SIG-M5 treated with dmso at 0.1 percent for 504 hours (cell line): ENCODE results near the gene ANO2.
"Not testable (repeated sequence)": the region's sequence is repeated elsewhere in the genome, so short reads cannot be mapped to it uniquely, and the experiment has no call there.

ENCODE experiments used
- DNase-seq: peaks from one replicate; lab custom pipeline; 2025; ENCODE audit not compliant: unreplicated experiment; lab: John Stamatoyannopoulos, UW

The ANO2 gene

GRCh38 chr12:5688226-5688625 lies 256.8 kb downstream of the ANO2 start:
- DNase-seq, result no peak

GRCh38 chr12:5685935-5686334 lies 259.1 kb downstream of the ANO2 start:
- no peak for DNase-seq

- DNase-seq, result no peak
Measured at GRCh38 chr12:5684989-5685388, 260.1 kb downstream of the ANO2 start.

DNA sequence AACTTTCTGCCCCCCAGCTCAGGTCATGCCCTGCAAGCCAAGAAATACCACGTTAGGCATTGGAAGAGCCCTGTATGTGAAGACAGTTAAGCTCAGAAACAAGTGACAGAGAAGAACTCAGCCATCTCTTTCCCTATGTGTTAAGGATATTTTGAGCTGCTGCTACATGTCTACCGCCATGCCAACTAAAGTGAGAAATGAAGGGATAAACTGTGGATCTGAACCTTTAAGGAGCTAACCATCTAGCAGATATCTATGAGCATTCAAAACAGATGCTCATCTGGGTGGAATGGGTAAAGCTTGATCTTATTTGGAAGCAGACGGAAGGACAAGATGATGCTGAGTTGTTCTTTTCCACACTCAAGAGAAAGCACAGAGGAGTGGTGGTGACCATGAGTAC lies 262.5 kb downstream of the ANO2 start:
- DNase-seq, result no peak

DNA sequence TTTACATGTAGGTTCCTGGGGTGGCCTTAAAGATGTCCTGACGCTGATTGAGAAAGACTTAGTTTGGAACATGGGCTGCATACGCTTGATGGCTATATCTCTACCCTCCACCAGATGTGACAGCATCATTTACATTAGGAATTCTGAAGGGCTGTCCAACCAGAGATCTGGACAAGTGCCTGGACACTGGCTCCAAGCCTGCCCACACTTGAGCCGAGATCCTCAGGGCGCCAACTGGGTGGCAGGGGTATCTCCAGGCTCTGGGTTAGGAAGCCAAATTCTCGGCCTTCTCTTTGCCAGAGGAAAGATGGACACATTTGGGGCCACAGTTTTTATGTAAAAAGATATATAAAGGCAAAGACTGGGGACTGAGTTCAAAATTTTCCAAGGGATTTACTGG lies 266.9 kb downstream of the ANO2 start:
- DNase-seq, result no peak

DNA sequence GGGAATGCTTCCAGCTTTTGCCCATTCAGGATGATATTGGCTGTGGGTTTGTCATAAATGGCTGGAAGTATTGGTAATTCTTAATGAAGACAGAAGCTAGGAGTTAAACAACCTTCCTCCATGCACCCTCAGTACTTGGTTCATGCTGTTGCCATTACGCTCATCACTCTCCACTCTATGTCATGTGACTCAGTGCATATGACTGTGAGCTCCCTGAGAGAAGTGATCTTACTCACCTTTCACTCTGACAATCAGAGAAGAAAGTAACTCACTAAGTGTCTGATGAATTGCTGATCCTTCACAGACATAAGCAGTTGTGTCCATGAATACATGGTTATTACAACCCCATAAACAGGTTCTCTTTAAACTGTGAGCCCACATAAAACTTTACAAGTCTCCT lies 275.4 kb downstream of the ANO2 start:
- DNase-seq, result not testable (repeated sequence)

GRCh38 chr12:5665615-5666014 lies 279.4 kb downstream of the ANO2 start:
- no peak for DNase-seq

- DNase-seq, result no peak
Measured at GRCh38 chr12:5661811-5662210, 283.2 kb downstream of the ANO2 start.

DNA sequence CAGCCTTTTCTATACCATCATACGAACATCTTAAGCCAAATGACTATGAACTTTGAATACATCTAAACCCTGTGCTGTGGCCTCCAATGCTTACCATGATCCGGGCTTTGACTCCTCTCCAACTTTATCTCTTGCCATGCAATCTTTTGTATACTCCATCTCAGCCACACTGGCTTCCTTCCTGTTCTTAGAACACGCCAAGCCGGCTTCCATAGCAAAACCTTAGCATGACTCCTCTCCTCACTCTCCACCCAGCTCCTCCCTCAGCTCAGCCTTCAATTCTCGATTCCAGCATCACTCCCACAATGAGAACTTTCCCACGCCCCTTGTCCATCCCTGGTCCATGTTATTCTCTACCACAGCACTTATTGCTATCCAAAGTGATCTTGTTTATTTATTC lies 284.8 kb downstream of the ANO2 start:
- DNase-seq, result no peak

DNA sequence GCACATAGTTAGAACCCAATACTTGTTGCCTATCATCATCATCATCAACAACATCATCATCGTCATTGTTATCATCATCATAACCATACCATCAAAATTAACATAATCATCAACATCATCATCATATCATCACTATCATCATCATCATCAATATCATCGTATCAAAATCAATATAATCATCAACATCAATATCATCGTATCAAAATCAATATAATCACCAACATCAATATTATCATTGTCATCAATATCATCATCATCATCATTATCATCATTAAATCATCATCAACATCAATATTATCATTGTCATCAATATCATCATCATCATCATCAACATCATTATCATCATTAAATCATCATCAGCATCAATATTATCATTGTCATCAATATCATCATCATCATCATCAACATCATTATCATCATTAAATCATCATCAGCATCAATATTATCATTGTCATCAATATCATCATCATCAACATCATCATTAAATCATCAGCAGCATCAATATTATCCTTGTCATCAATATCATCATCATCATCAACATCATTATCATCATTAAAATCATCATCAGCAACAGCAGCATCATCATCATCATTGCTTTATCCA lies 286.6 kb downstream of the ANO2 start:
- DNase-seq, result not testable (repeated sequence)

DNA sequence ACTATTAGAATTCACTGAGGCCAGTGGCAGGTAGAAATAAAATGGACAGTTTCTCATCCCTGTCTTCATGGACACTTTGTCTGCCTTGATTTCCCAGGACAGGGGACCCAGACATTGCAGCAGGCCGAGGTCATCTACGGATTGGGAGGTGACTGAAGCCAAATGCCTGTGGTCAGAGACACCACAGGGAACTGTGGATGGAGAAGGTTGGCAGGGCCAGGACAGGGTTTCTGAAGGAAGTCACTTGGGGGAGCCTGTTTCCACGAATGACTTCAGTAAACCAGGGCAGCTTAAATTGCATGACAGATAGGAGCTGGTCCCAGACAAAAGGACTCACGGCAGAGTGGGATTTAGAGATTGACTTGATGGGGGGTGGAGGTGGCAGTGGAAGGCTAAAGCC lies 288.2 kb downstream of the ANO2 start:
- DNase-seq, result no peak

GRCh38 chr12:5655120-5655519 lies 289.9 kb downstream of the ANO2 start:
- no peak for DNase-seq

DNA sequence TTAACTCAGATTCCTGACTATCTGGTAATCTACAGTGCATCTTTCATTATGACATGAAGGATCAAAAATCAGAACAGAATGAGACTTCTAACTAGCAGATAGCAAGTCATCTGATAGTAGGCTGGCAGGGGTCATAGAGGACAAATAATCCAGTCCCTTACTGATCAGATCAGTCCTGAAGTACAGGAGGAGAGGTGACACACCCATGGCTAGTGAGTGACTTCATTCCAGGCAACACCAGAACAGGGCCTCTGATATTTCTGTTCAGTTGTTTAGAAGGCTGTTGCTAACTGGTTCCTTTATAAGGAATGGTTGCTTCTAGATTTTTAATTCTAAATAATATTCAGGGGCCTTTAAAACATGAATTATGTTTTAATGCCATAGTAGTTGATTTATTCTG lies 291.0 kb downstream of the ANO2 start:
- no peak for DNase-seq

GRCh38 chr12:5650829-5651461 lies 294.1 kb downstream of the ANO2 start:
- no peak for DNase-seq

- no peak for DNase-seq
Measured at GRCh38 chr12:5650281-5650680, 294.8 kb downstream of the ANO2 start.

DNA sequence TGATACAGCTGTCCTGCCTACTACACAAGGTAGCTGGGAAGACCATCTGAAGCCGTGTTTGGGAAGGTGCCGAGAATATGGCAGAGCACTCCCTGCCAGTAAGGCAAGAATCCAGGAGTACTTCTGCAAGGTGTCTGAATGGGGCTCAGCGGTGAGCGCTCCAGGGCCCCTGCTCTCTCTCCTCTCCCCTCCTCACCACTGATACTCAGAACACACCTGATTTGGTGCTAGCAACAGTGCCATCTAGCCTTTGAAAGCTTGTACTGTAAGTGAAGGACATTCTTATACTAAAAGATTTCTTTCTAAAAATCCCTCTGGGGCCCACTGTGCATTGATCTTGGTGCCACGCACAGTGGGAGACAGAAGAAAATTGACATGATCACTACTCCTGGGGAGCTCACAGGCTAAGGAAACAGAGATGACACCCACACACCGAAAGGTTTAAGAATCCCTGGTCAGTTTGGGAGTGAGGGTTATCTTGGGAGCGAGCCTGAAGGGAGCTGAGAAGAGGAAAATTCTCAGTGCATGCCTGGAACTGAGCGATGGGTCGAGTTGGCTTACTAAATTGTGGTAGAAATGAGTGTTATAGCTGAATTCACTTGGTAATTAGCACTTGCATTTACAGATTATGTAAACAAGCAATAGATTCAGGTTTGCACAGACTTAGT lies 296.2 kb downstream of the ANO2 start:
- peak; percentile 10 for DNase-seq

DNA sequence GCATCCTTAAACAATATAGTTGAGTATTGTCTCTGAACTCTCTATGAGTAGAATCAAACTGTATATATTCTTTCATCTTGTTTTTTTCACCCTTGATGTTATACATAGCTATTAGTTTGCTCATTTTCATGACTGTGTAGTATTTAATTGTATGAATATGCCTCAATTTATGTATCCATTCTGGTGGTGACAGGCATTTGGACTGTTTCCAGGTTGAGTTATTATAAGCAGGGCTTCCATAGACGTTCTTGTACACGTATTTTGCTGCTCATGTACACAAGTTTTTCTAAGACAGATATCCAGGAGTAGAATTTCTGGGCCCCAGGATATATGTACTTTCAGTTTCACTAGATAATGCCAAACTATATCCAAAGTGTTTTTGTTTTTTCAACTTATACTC lies 301.8 kb downstream of the ANO2 start:
- no peak for DNase-seq

DNA sequence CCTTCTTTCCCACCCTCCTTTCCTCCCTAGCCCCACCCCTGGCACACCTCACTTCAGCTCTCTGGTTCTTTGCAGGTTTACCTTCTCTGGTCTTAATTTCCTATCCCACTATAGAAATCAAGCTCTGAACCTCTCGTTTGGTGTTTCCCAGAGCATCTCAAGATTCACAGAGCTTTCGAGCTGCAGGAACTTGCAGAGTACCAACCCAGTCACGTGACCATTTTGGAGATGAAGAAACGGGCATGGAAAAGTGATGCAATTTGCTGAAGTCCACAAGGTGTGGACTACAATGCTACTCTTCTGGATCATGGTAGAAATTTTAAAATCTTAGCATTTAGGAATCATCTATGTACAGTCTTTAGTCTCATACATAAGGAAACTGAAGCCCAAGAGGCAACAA lies 307.4 kb downstream of the ANO2 start:
- no peak for DNase-seq

DNA sequence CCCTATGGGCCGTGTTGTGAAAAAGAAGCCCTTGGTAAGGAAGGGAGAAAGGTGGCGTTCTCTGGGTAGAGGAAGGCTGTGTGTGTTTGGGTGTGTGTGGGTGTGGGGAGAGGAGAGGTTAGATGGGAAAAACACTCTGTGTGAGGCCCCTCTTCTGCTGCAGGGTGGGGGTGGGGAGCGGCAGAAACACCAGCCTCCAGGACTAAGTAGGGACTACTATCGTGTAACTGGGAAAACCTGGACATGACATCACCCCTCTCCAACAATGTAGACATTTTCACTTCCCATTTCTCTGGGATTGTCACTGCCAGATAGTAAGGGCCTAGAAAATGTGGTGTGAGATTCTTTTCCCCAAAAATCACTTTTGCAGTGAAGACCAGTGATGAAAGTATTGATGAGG lies 308.2 kb downstream of the ANO2 start:
- no peak for DNase-seq

GRCh38 chr12:5633106-5633505 lies 312.0 kb downstream of the ANO2 start:
- no peak for DNase-seq

DNA sequence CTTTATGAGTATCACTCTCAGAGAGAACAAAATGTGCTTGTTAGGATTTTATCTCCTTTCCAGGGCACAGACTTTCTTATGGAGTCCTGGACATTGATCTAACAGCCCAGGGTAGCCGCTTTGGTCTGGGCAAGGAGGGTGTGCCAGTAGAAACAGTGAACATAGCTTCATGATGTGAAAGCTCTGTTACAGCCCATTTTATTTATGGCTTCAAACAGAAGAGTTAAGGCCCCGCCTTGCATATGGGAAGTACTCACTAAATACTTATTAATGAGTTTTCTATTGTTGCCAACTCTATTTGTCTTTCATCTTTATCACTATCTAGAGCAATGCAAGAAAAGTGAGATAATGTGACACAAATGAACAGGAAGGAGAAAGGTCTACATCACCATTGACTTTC lies 312.6 kb downstream of the ANO2 start:
- no peak for DNase-seq

DNA sequence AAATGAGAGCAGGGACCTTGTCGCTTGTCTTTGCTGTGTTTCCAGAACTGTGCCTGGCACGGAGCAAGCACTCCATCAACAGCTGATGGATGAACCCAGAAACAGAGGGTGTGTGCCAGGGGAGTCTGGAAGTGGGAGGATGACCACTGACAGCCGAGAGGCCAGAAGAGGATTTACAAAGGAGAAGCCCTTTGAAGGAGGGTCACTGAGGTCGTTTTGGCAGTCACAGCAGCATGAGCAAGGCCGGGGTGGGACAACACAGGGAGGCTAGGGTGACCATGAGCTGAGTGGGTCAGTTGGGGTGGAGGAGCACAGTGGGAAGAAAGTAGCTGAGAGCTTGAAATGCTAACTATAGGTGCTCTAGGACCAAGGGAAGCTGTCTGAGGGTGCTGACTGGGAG lies 313.6 kb downstream of the ANO2 start:
- DNase-seq, result no peak

- DNase-seq, result no peak
Measured at GRCh38 chr12:5630726-5631125, 314.3 kb downstream of the ANO2 start.
